Astrocyte of the cerebellum (primary cell): ENCODE data around the gene GSTM5.

Experiments
- DNase-seq: peaks from one replicate; pipeline ENCODE4 v3.0.0-alpha.2; 2011; ENCODE audit warnings: low read depth
- H3K4me3 ChIP-seq: 2 replicates; pipeline ENCODE4 v1.5.1; 2011; ENCODE audit warnings: mild to moderate bottlenecking, low read depth, low read length, moderate library complexity
- in situ Hi-C: cut with HindIII; loops from 2 replicates; pipeline ENCODE4 v1.10.0; 2017; ENCODE audit warnings: low sequenced_read_pairs
- TF ChIP-seq, protein P1 (sequence below): IDR thresholded peaks from 2 replicates; pipeline ENCODE4 v1.5.1; 2012; ENCODE audit warnings: low read length, low read depth, moderate library complexity, mild to moderate bottlenecking; ENCODE audit errors: missing control alignments

The GSTM5 gene

DNA sequence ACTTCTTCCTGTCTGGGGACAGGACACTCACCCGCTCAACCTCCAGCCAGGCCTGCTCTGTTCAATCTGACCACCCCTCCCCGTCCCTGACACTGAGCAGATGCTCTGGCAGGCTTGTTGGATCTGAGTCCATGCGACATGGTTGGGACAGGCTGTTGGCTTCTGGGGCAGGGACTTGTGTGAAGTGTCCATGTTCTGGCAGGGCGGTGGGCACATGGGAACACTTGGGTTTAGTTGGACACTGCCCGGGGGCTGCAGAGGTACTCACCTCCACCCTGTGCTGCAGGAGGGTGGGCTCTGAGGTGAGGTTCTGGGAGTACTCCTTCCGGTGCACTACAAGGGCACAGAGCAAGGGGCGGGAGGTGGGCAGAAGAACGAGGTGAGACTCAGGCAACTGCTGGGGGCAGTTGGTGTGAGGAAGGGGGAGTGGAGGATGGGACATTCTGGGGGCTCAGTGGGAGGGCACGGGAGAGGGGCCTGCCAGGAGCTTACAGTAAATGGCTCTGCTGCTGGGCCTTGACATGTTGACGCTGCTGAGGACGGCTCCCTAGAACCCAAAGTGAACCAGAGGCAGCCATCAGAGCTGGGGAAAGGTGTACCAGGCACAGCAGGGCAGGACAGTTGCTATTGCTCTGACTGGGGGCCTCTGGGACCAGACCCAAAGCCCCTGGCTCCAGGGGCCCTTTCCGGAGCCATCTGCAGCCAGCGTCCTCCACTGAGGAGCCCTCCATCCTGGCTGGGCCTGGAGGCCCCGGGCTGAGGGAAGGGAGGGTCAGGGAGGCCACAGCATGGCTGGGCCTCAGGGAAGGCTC, 49.4 kb downstream of the GSTM5 start:
- DNase-seq, result no peak
- no peak overlapping the region for H3K4me3 ChIP-seq
- TF ChIP-seq, protein P1, sequence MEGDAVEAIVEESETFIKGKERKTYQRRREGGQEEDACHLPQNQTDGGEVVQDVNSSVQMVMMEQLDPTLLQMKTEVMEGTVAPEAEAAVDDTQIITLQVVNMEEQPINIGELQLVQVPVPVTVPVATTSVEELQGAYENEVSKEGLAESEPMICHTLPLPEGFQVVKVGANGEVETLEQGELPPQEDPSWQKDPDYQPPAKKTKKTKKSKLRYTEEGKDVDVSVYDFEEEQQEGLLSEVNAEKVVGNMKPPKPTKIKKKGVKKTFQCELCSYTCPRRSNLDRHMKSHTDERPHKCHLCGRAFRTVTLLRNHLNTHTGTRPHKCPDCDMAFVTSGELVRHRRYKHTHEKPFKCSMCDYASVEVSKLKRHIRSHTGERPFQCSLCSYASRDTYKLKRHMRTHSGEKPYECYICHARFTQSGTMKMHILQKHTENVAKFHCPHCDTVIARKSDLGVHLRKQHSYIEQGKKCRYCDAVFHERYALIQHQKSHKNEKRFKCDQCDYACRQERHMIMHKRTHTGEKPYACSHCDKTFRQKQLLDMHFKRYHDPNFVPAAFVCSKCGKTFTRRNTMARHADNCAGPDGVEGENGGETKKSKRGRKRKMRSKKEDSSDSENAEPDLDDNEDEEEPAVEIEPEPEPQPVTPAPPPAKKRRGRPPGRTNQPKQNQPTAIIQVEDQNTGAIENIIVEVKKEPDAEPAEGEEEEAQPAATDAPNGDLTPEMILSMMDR, result no peak
- in situ Hi-C loops, result loop anchor here (10.0 kb wide), 1 partner anchor 117 kb away; no protein-coding TSS in a partner anchor

DNA sequence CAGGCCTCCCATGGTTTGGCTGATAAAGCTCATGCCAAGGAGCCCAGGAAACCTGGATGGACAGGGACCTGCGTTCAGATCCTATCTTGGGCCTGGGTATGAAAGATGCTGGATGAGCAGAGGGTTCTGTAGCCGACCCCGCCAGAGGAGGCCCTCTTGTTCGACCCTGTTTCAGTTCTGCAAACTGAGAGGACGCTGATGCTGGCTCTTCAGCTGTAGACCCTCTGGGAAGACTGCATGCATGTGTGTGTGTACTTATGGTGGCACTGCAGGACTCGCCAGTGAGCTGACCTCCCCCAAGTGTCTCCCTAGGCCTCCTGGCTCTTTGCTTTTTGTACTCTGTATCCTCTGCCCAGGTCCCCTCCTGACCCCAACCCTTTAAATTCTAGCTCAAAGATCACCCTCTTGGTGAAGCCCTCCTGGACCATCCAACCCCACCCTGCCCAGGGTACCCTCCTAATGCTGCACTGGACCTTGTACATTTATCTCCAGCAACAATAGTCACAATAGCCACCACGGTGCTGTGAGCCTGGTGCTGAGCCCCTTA, 50.1 kb downstream of the GSTM5 start:
- no peak for DNase-seq
- TF ChIP-seq, protein P1, result no peak
- in situ Hi-C loops, result loop anchor here (10.0 kb wide), 1 partner anchor 117 kb away; no protein-coding TSS in a partner anchor
- no peak overlapping the region for H3K4me3 ChIP-seq

DNA sequence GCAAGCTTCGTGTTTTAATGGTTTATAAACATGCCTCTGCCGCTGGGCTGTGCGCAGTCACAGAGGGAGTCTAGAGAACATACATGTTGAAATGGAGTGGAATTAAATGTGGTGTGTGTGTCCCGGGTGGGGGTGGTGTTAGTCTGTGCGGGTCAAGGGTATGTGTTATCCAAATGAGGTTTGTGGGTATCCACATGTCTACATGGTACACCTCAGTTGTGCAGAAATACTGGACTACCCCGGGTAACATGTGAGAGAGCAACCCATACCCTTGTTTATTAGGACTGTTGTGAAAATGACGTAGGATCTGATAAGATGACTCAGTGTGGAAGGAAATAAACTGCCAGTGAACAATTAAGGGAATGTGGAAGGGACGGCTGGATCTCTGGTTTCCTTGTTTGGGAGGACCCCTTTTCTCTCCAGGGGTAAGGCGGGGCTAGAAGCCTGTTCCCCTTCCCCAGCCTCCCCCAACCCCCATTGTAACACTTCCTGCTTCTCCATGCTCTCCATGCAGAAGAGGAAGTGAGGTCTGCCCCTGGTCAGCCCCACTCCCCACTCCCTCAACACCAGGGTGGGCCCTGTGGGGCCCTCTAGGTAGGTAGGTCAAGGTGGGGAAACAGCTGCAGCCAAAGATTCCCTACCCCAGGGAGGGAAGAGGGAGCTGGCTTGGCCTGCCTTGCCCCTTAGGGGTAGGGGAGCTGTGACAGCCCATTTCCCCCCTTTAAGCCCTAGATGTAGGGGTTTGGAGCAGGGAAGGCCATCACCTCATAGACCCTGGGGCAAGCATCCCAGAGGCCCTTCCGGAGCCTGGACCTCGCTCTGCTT, 51.0 kb downstream of the GSTM5 start:
- TF ChIP-seq, protein P1, result no peak
- no peak overlapping the region for H3K4me3 ChIP-seq
- in situ Hi-C loops, result loop anchor here (10.0 kb wide), 1 partner anchor 118 kb away; no protein-coding TSS in a partner anchor
- DNase-seq, result no peak

DNA sequence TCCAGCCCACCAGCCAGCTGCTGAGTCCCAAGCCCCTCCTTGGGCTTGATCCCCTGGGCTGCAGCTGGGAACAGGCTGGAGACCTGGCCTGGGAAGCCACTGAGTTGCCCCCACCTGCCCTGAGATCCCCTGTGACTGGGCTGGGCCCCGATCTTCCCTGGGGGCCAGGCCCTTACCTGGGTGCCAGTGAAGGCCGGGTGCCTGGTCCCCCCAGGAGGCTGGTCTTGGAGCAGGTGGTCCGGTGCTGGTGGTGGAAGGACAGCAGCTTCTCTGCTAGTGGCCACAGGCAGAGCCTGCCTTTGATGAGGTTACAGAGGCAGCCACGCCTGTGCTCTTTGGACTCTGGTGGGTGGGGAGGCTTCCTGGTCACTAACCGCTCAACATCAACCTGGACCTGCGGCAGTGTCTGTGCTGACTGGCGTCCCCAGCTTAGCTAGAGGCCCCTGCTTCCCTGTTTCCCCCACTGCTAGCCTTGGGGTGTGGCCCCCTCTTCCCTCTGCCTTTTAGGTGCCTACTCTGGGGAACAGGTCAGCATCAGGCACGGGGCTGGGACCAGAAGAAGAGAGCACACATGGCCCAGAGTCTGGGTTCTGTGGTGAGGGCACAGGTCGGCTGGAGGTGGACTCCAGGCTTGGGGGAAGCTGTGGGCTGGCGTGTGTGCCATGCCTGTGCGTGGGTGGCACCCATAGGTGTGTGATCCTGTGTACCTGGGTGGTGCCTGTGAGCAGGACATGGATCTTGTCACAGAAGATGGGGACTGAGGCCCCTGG, 51.8 kb downstream of the GSTM5 start, which contains the start of gene EPS8L3:
EPS8L3 (minus strand) TSS at position 278 of the 770 bp plus-strand sequence. CDS start 2,174 bp downstream, outside the sequence.
- DNase-seq, result no peak
- no peak within 1 kb of the TSS for H3K4me3 ChIP-seq
- in situ Hi-C loops, result loop anchor here (10.0 kb wide), 1 partner anchor 119 kb away; no protein-coding TSS in a partner anchor
- TF ChIP-seq, protein P1, result no peak

DNA sequence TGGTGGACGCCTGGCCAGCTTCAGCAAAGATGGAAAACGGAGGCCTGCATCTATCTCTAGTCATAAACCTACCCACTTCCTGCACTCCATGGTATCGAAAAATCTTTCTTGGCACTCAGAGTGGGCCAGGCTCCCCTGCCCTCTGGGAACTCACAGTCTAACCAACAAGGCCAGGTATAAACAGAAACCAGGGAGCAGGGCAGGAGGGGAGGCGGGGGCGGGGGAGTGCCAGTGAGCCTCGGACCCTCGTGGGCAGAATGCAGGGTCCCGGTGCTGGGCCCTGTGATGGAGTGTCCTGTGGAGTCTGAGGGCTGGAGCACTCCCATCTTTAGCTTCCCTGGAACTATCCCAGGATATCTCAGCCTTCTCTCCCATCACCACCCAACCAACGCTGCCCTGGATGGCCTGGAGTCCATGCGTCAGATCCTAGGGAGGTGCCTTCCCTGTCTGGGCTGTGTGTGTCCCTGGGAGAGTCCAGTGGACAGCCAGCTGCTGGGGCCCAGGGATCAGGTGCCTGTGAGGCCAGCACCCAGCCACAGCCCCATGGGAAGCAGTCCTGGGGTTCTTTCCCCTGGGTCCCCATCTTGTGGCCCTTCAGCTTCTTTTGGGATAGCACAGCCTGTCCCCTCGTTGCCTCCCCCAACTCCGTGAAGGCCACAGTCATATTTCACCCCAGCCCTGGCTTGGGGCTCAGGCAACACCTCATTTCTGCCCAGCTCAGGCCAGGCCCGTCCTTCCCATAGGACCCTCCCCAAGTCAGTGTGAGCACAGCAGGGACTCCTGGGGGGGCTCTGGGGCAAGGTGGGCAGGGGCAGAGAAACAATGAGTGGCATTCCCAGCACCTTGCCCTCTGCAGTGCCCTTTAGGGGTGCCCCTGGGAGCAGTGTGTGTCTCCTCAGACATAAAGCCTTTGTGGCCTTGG, 52.8 kb downstream of the GSTM5 start:
- in situ Hi-C loops, result loop anchor here (5.0 to 10.0 kb wide), 3 partner anchors 58 to 228 kb away; partner anchors contain the start of gene GPR61
- no peak for DNase-seq
- H3K4me3 ChIP-seq, result no peak overlapping the region
- TF ChIP-seq, protein P1, result no peak
